ENCODE data around the gene KCNIP4.

KCNIP4 gene

GRCh38 chr4:21901831-21902230, 46.7 kb downstream of the KCNIP4 start:
- no peaks in the 10 kb centered on the region for H3K36me3 ChIP-seq (ENCODE audit: insufficient read depth, low read length)
- H3K9me3 ChIP-seq (ENCODE audit: insufficient read depth, low read depth, low read length), result 0 out of 2 replicates have a peak, but pooled peaks cover 7% of the 10 kb centered on the region
- no peak overlapping the region for H3K4me3 ChIP-seq (ENCODE audit: low read length)
- H3K27ac ChIP-seq (ENCODE audit: low read depth, low read length), result no peak overlapping the region
- no peaks in the 10 kb centered on the region for H3K27me3 ChIP-seq (ENCODE audit: insufficient read depth, low read length)
- WGBS, result no CpG with 5 or more reads among the region's 1 CpG
- H3K4me1 ChIP-seq (ENCODE audit: insufficient read depth, low read length), result no peaks in the 10 kb centered on the region
- no peak overlapping the region for H3K9ac ChIP-seq (ENCODE audit: low read depth, low read length)

GRCh38 chr4:21901281-21901680, 47.3 kb downstream of the KCNIP4 start:
- WGBS, result no CpG with 5 or more reads among the region's 2 CpGs
- H3K27ac ChIP-seq (ENCODE audit: low read depth, low read length), result no peak overlapping the region

GRCh38 chr4:21900211-21900610, 48.4 kb downstream of the KCNIP4 start:
- WGBS, result 73% methylated on average over 2 of the region's 2 CpGs
- no peak overlapping the region for H3K9ac ChIP-seq (ENCODE audit: low read depth, low read length)
- 0 out of 2 replicates have a peak, but pooled peaks cover 7% of the 10 kb centered on the region for H3K9me3 ChIP-seq (ENCODE audit: insufficient read depth, low read depth, low read length)
- H3K27ac ChIP-seq (ENCODE audit: low read depth, low read length), result no peak overlapping the region
- H3K4me1 ChIP-seq (ENCODE audit: insufficient read depth, low read length), result no peaks in the 10 kb centered on the region
- no peaks in the 10 kb centered on the region for H3K27me3 ChIP-seq (ENCODE audit: insufficient read depth, low read length)
- no peaks in the 10 kb centered on the region for H3K36me3 ChIP-seq (ENCODE audit: insufficient read depth, low read length)
- H3K4me3 ChIP-seq (ENCODE audit: low read length), result no peak overlapping the region

More at GRCh38 chr4:21901281-21901680, 47.3 kb downstream of the KCNIP4 start:
- H3K4me3 ChIP-seq (ENCODE audit: low read length), result no peak overlapping the region
- H3K27me3 ChIP-seq (ENCODE audit: insufficient read depth, low read length), result no peaks in the 10 kb centered on the region
- H3K36me3 ChIP-seq (ENCODE audit: insufficient read depth, low read length), result no peaks in the 10 kb centered on the region
- no peak overlapping the region for H3K9ac ChIP-seq (ENCODE audit: low read depth, low read length)
- H3K9me3 ChIP-seq (ENCODE audit: insufficient read depth, low read depth, low read length), result 0 out of 2 replicates have a peak, but pooled peaks cover 7% of the 10 kb centered on the region
- H3K4me1 ChIP-seq (ENCODE audit: insufficient read depth, low read length), result no peaks in the 10 kb centered on the region

- WGBS, result 96% methylated on average over 2 of the region's 2 CpGs
- no peaks in the 10 kb centered on the region for H3K4me1 ChIP-seq (ENCODE audit: insufficient read depth, low read length)
- H3K27ac ChIP-seq (ENCODE audit: low read depth, low read length), result no peak overlapping the region
- H3K4me3 ChIP-seq (ENCODE audit: low read length), result no peak overlapping the region
- no peaks in the 10 kb centered on the region for H3K36me3 ChIP-seq (ENCODE audit: insufficient read depth, low read length)
- no peaks in the 10 kb centered on the region for H3K27me3 ChIP-seq (ENCODE audit: insufficient read depth, low read length)
- 0 out of 2 replicates have a peak, but pooled peaks cover 7% of the 10 kb centered on the region for H3K9me3 ChIP-seq (ENCODE audit: insufficient read depth, low read depth, low read length)
- H3K9ac ChIP-seq (ENCODE audit: low read depth, low read length), result no peak overlapping the region
Observed at GRCh38 chr4:21898101-21898500, 50.5 kb downstream of the KCNIP4 start.

DNA sequence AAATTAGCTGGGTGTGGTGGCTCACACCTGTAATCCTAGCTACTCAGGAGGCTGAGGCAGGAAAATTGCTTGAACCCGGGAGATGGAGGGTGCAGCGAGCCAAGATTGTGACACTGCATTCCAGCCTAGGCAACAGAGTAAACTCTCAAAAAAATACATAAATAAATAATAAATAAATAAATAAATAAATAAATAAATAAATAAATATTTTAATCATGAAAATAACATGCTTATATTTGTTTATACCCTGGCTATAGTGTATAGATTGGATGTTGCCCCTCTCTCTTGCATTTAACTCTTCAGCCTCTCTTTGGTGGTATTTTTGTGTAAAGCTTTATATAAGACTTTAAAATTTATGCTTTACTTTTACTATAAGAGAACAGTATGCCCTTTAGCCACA, 51.8 kb downstream of the KCNIP4 start:
- H3K4me1 ChIP-seq (ENCODE audit: insufficient read depth, low read length), result no peaks in the 10 kb centered on the region
- H3K36me3 ChIP-seq (ENCODE audit: insufficient read depth, low read length), result no peaks in the 10 kb centered on the region
- H3K9me3 ChIP-seq (ENCODE audit: insufficient read depth, low read depth, low read length), result 0 out of 2 replicates have a peak, but pooled peaks cover 7% of the 10 kb centered on the region
- 100% methylated on average over 2 of the region's 2 CpGs for WGBS
- no peak overlapping the region for H3K9ac ChIP-seq (ENCODE audit: low read depth, low read length)
- H3K27ac ChIP-seq (ENCODE audit: low read depth, low read length), result no peak overlapping the region
- no peak overlapping the region for H3K4me3 ChIP-seq (ENCODE audit: low read length)
- H3K27me3 ChIP-seq (ENCODE audit: insufficient read depth, low read length), result no peaks in the 10 kb centered on the region

DNA sequence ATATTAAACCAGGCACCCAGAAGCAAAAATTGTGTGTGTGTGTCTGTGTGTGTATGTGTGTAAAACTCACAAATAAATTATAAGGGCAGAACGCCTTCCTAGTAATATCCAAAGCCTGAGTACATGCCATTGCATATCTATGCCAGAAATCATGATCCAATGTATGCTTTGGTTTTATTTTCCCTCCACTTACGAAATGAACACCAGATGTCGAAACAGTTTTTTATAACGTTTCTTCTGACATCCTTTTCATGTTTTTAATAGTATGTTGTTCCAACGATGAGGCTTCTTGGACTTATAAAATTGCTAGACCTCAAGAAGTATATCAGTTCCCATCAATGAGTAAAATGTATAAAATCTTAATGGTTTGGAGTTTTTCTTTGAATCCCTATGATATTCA, 55.4 kb downstream of the KCNIP4 start:
- no peak overlapping the region for H3K27ac ChIP-seq (ENCODE audit: low read depth, low read length)
- H3K9ac ChIP-seq (ENCODE audit: low read depth, low read length), result no peak overlapping the region
- 97% methylated on average over 5 of the region's 5 CpGs for WGBS
- H3K27me3 ChIP-seq (ENCODE audit: insufficient read depth, low read length), result no peaks in the 10 kb centered on the region
- no peaks in the 10 kb centered on the region for H3K4me1 ChIP-seq (ENCODE audit: insufficient read depth, low read length)
- H3K4me3 ChIP-seq (ENCODE audit: low read length), result no peak overlapping the region
- no peaks in the 10 kb centered on the region for H3K9me3 ChIP-seq (ENCODE audit: insufficient read depth, low read depth, low read length)
- no peaks in the 10 kb centered on the region for H3K36me3 ChIP-seq (ENCODE audit: insufficient read depth, low read length)

- no peaks in the 10 kb centered on the region for H3K27me3 ChIP-seq (ENCODE audit: insufficient read depth, low read length)
- H3K9me3 ChIP-seq (ENCODE audit: insufficient read depth, low read depth, low read length), result no peaks in the 10 kb centered on the region
Observed at GRCh38 chr4:21890231-21890630, 58.3 kb downstream of the KCNIP4 start.

DNA sequence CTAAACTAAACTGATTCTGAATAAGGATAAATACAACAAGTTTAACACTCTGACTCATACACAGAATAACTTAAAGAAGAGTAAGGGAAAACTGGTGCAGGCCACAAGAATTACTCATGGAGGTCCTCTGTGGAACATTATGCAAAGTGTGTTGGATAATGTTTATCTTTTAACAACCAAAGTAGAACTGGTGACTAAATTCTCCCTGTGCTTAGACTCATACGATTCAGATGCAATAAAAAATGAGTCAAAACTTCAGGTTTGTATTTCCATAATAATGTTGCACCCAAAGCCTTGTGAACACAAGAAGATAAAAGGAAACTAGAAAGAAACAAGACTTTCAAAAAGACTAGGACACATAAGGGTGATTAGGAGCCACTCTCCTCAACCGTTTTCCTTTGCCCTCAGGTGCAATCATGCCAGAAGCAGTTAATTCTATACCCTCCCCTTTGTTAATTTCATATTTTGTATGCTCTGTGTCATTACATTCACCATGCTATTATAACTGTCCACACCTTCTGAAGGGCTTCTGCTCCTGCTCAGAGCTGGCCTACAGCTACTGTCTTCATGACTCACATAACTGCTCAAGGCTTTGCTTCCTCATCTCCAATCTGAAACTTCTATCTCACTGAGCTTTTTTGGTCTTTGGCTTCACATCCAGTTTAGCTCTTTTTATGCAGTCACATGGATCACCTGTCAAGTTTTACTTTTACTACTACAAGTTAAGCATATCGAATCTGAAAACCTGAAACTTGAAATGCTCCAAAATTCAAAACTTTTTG, 60.2 kb downstream of the KCNIP4 start:
- Histone ChIP-seq H3K9ac (ENCODE audit: low read depth, low read length) (no peak overlapping the region), H3K27ac (ENCODE audit: low read depth, low read length) (no peak overlapping the region), H3K27me3 (ENCODE audit: insufficient read depth, low read length) (no peaks in the 10 kb centered on the region), H3K4me3 (ENCODE audit: low read length) (no peak overlapping the region), H3K4me1 (ENCODE audit: insufficient read depth, low read length) (no peaks in the 10 kb centered on the region), H3K36me3 (ENCODE audit: insufficient read depth, low read length) (no peaks in the 10 kb centered on the region), H3K9me3 (ENCODE audit: insufficient read depth, low read depth, low read length) (no peaks in the 10 kb centered on the region)
- WGBS, result 85% methylated on average over 3 of the region's 3 CpGs

More at GRCh38 chr4:21890231-21890630, 58.3 kb downstream of the KCNIP4 start:
- Histone ChIP-seq H3K27ac (ENCODE audit: low read depth, low read length) (no peak overlapping the region), H3K36me3 (ENCODE audit: insufficient read depth, low read length) (no peaks in the 10 kb centered on the region), H3K4me3 (ENCODE audit: low read length) (no peak overlapping the region), H3K9ac (ENCODE audit: low read depth, low read length) (no peak overlapping the region), H3K4me1 (ENCODE audit: insufficient read depth, low read length) (no peaks in the 10 kb centered on the region)

- WGBS, result no CpG with 5 or more reads among the region's 1 CpG
- Histone ChIP-seq H3K36me3 (ENCODE audit: insufficient read depth, low read length) (no peaks in the 10 kb centered on the region), H3K4me1 (ENCODE audit: insufficient read depth, low read length) (no peaks in the 10 kb centered on the region), H3K27me3 (ENCODE audit: insufficient read depth, low read length) (no peaks in the 10 kb centered on the region), H3K4me3 (ENCODE audit: low read length) (no peak overlapping the region), H3K9me3 (ENCODE audit: insufficient read depth, low read depth, low read length) (no peaks in the 10 kb centered on the region), H3K27ac (ENCODE audit: low read depth, low read length) (no peak overlapping the region), H3K9ac (ENCODE audit: low read depth, low read length) (no peak overlapping the region)
Observed at GRCh38 chr4:21887481-21887880, 61.1 kb downstream of the KCNIP4 start.

DNA sequence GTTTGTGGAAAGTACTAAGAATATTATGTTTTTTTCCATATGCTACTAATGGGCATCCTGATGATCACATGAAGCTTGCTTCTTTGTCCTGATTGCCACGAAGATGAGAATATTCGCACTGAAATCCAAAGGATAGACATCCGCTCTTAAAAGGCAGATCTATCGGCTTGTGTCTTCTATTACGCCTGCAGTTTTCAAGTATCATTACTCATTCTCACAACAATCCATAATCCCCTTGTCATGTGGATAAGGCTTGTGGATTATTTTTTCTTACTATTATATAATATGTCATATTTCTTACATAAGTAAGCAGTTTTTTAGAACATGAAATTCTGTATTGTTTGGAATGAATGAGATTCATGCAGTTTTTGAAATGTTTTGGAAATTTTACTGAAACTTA, 62.8 kb downstream of the KCNIP4 start:
- H3K27ac ChIP-seq (ENCODE audit: low read depth, low read length), result no peak overlapping the region
- no peaks in the 10 kb centered on the region for H3K36me3 ChIP-seq (ENCODE audit: insufficient read depth, low read length)
- H3K4me1 ChIP-seq (ENCODE audit: insufficient read depth, low read length), result no peaks in the 10 kb centered on the region
- H3K4me3 ChIP-seq (ENCODE audit: low read length), result no peak overlapping the region
- 87% methylated on average over 5 of the region's 5 CpGs for WGBS
- H3K9ac ChIP-seq (ENCODE audit: low read depth, low read length), result no peak overlapping the region
- H3K9me3 ChIP-seq (ENCODE audit: insufficient read depth, low read depth, low read length), result no peaks in the 10 kb centered on the region
- no peaks in the 10 kb centered on the region for H3K27me3 ChIP-seq (ENCODE audit: insufficient read depth, low read length)

DNA sequence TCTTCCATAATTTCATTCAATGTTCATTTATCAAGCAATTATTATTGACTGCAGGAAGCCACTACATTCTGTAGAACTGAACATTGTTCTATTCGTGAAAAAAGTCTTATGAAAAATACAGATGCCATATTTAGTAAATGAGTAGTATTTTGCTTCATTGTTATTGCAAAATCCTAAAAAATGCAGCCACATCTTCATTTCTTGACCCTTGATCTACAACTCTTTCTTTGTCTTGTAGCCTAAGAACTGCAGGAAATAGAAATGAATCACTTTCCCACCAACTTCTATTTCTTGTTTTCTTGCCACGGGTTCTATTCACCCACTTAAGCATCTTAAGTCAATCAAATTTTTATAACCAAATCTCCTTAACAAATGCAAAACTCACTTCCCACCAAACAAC, 63.3 kb downstream of the KCNIP4 start:
- H3K27me3 ChIP-seq (ENCODE audit: insufficient read depth, low read length), result no peaks in the 10 kb centered on the region
- H3K9me3 ChIP-seq (ENCODE audit: insufficient read depth, low read depth, low read length), result no peaks in the 10 kb centered on the region
- H3K36me3 ChIP-seq (ENCODE audit: insufficient read depth, low read length), result no peaks in the 10 kb centered on the region
- WGBS, result 95% methylated on average over 2 of the region's 2 CpGs
- no peak overlapping the region for H3K4me3 ChIP-seq (ENCODE audit: low read length)
- H3K27ac ChIP-seq (ENCODE audit: low read depth, low read length), result no peak overlapping the region
- H3K9ac ChIP-seq (ENCODE audit: low read depth, low read length), result no peak overlapping the region
- no peaks in the 10 kb centered on the region for H3K4me1 ChIP-seq (ENCODE audit: insufficient read depth, low read length)

All from HUES64 (cell line).